Measurements from ENCODE around the gene TSPAN18. TPM values are rescaled to one million over a fixed set of nuclear protein-coding genes. Genes with fewer than 3 reads are reported as not detected.

The TSPAN18 gene
- total and polyA plus RNA-seq, 8 donors: 2.1 to 60.3 (median 11.0) TPM

DNA sequence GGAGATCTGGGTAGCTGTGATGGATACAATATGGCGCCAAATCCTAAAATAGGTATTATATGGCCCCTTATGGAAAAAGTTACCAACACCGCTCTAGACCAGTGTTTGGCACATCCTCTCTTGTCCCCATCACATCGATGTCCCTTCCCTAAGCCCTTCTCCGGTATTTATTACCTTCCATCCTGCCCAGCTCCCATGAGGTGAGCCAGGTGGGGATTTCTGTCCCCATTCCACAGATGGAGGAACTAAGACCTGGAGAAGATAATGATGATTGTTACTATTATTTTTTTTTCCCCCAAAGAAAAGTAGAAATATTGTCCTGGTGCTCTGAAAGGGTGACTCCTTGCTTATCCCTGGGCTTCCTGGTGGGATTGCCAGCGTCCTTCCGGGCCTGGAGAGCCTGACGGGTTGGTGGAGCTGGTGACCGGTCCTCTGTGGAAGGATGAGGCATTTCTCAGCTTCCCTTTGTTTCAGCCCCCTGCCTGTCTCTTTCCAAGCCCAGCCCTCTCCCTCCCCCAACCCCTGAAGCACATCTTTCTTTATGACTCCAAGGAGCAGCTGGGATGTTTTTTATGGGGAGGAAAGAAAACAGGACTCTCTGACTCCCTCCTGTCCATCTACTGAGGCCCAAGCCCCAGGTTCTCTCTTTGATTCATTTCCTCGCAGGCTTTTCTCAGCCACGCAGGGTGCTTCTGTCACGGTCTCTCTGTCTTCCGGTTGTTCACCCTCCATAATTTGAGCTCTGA lies 158.5 kb downstream of the TSPAN18 start:
- Histone ChIP-seq H3K27me3 (no peaks in the 10 kb centered on the region), H3K9me3 (no peaks in the 10 kb centered on the region), H3K4me1 (peaks cover 0 to 24% (median 12%) of the 10 kb centered on the region in 4 donors), H3K4me3 (no peak overlapping the region), H3K27ac (peak overlapping the region in 2 of 5 donors; percentile 30 to 42), H3K36me3 (no peaks in the 10 kb centered on the region)
- intact Hi-C loops (cut with DNase I; ENCODE audit: low total_unique reads): no loop called here
- 87 to 91% (median 89%) methylated on average over 12 of the region's 12 CpGs for WGBS, 5 donors
- TF ChIP-seq, protein P1, sequence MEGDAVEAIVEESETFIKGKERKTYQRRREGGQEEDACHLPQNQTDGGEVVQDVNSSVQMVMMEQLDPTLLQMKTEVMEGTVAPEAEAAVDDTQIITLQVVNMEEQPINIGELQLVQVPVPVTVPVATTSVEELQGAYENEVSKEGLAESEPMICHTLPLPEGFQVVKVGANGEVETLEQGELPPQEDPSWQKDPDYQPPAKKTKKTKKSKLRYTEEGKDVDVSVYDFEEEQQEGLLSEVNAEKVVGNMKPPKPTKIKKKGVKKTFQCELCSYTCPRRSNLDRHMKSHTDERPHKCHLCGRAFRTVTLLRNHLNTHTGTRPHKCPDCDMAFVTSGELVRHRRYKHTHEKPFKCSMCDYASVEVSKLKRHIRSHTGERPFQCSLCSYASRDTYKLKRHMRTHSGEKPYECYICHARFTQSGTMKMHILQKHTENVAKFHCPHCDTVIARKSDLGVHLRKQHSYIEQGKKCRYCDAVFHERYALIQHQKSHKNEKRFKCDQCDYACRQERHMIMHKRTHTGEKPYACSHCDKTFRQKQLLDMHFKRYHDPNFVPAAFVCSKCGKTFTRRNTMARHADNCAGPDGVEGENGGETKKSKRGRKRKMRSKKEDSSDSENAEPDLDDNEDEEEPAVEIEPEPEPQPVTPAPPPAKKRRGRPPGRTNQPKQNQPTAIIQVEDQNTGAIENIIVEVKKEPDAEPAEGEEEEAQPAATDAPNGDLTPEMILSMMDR (IDR thresholded peaks at IDR 0.05): no peak
- TF ChIP-seq POLR2A (IDR thresholded peaks at IDR 0.05) (no peak), EP300 (IDR thresholded peaks at IDR 0.05) (no peak), POLR2AphosphoS5 (IDR thresholded peaks at IDR 0.05) (no peak)
- peak in 1 of 2 donors; percentile 53 for DNase-seq

DNA sequence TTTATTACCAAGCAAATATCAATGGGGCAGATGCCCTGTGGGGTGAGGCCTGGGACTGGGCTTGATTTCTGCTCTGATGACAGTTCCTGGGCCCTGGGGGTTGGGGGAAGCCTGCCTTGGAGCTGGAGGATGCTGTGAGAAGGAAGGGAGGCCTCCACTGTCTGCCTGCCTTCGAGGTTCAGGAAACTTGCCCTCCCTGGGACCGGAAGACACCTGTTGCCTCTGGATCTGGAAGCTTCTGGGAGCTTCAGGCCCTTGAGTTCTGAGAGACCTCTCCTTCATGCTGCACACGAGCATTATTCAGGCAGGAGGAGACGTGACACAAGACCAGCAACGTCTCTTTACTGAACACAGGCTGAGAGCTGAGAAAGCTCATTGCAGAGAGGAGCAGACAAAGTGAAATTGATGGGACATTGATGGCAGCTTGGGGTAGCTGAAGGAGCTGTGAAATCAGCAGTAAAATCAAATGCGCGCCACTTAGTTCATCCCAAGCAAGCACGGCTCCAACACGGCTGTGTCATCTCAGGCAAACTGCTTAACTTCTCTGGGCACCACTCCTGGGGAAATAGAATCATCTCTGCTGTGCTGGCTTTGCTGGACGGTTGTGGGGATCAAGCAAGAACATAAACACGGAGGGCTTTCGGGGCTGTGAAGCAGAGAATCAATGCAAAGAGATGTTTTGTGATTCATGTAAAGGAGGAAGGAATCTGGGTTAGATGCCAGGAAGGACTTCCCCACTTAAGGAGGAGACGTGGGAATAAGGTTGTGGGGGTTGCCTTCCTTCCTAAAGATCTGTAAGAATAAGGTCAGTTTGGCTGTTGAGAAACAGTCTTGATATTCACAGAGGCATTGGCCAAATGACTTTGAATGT lies 159.4 kb downstream of the TSPAN18 start:
- no peak for TF ChIP-seq EP300 (IDR thresholded peaks at IDR 0.05)
- no peak for TF ChIP-seq POLR2A (IDR thresholded peaks at IDR 0.05)
- TF ChIP-seq POLR2AphosphoS5 (IDR thresholded peaks at IDR 0.05): no peak
- TF ChIP-seq, protein P1 (IDR thresholded peaks at IDR 0.05): no peak
- intact Hi-C loops (cut with DNase I; ENCODE audit: low total_unique reads): no loop called here
- Histone ChIP-seq H3K36me3 (no peaks in the 10 kb centered on the region), H3K27me3 (no peaks in the 10 kb centered on the region), H3K27ac (peak overlapping the region in 3 of 5 donors; percentile 28 to 42 (median 30)), H3K4me1 (peaks cover 0 to 24% (median 12%) of the 10 kb centered on the region in 4 donors), H3K9me3 (no peaks in the 10 kb centered on the region), H3K4me3 (no peak overlapping the region)
- WGBS, 5 donors: 68 to 70% (median 69%) methylated on average over 13 of the region's 13 CpGs
- no peak for DNase-seq

DNA sequence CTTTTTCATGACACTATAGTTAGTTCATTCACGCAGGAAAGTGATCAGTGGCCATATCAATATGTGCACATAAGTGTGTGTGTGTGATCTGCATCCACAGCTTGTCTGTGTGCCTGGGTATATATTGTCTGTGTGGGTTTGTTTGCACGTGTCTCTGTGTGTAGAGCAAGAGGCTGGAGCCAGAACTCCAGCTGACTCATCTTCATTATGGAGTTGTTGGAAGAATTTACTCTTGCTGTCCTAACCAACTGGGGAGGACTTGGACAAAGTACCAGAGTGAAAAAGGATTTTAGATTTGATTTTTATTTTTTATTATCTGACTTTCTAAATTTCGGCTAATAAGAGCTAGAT lies 160.0 kb downstream of the TSPAN18 start:
- 31 to 61% (median 59%) methylated on average over 3 of the region's 3 CpGs for WGBS, 5 donors
- Histone ChIP-seq H3K27ac (peak overlapping the region in 3 of 5 donors; percentile 28 to 42 (median 30)), H3K27me3 (no peaks in the 10 kb centered on the region), H3K4me3 (no peak overlapping the region), H3K36me3 (no peaks in the 10 kb centered on the region), H3K9me3 (no peaks in the 10 kb centered on the region), H3K4me1 (peaks cover 0 to 24% (median 12%) of the 10 kb centered on the region in 4 donors)
- no peak for TF ChIP-seq POLR2AphosphoS5 (IDR thresholded peaks at IDR 0.05)
- TF ChIP-seq, protein P1 (IDR thresholded peaks at IDR 0.05): no peak
- no peak for TF ChIP-seq POLR2A (IDR thresholded peaks at IDR 0.05)
- TF ChIP-seq EP300 (IDR thresholded peaks at IDR 0.05): no peak
- intact Hi-C loops (cut with DNase I; ENCODE audit: low total_unique reads): no loop called here
- peak in 1 of 2 donors; percentile 73 for DNase-seq

DNA sequence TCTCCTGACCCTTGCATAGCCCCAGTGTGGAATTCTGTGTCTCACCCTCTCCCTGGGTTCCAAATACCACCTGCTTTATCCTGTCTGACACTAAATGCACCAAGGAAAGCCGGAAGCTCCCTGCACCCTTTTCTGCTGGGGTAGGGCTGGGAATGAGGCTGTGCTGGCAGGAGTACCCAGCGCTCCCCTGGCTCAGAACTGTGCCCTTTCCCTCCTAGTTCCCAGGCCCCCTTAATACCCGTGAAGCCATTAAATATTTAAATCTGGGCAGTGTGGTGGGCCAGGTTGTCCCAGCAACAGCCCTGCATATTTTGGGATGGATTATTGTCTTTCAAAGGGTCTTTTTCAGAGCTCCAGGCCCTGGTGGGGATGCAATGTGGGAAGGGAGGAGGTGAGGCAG lies 160.9 kb downstream of the TSPAN18 start:
- TF ChIP-seq POLR2AphosphoS5 (IDR thresholded peaks at IDR 0.05): no peak
- TF ChIP-seq EP300 (IDR thresholded peaks at IDR 0.05): no peak
- TF ChIP-seq, protein P1 (IDR thresholded peaks at IDR 0.05): no peak
- no peak for TF ChIP-seq POLR2A (IDR thresholded peaks at IDR 0.05)
- Histone ChIP-seq H3K4me3 (no peak overlapping the region), H3K9me3 (no peaks in the 10 kb centered on the region), H3K27ac (peak overlapping the region in 3 of 5 donors; percentile 17 to 23 (median 18)), H3K27me3 (no peaks in the 10 kb centered on the region), H3K4me1 (peaks cover 0 to 26% (median 12%) of the 10 kb centered on the region in 4 donors), H3K36me3 (no peaks in the 10 kb centered on the region)
- WGBS, 5 donors: 69 to 88% (median 73%) methylated on average over 2 to 3 of the region's 3 CpGs
- no peak for DNase-seq
- intact Hi-C loops (cut with DNase I; ENCODE audit: low total_unique reads): no loop called here

All from stomach (tissue), 9 donors.